ENCODE results near the gene LGALS9C.
"Not testable (repeated sequence)": the region's sequence is repeated elsewhere in the genome, so short reads cannot be mapped to it uniquely, and the experiment has no call there.

The LGALS9C gene

DNA sequence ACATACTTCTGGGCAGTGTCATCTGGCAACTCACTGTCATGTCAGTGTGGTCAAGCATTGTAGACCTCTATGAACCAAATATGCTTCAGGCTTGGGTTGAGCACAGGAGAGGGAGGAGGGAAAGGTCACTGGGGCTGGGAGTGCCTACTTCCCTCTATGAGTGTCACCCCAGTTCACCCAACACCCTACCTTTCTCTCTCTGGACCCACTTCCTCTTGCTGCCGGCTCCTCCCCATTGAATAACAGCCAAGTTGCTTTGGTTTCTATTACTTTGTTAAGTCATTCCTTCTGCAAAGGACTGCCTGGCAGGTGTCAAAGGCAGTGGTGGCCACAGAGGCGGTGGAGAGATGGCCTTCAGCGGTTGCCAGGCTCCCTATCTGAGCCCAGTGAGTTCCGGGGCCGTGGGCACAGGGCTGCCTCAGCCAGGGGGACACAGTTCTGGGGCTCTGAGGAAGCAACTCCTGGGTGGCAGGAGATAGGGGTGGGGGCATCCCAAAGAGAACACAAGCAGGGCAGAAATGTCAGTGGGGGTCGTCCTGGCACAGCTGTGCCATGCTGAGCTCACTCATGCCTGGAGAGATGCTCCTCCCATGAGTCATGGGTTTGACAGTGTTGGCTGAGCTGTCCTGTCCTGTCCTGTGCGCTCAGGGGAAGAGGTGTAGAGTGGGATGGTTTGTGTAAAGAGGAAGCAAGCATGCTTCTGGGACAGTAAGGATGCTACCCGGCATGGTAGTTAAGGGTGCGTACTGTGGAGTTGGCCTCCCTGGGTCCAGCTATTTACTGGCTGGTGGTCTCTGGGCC lies at the start of gene LGALS9C:
LGALS9C (plus strand) TSS at position 282 of the 801 bp plus-strand sequence; CDS start at position 348, 66 bp downstream.
- DNase-seq (ENCODE audit: low spot score): not testable (repeated sequence)

- DNase-seq (ENCODE audit: low spot score): not testable (repeated sequence)
Measured at GRCh38 chr17:18432206-18432605, 44.4 kb upstream of the LGALS9C start.

GRCh38 chr17:18439465-18439870 lies 37.1 kb upstream of the LGALS9C start:
- DNase-seq (ENCODE audit: low spot score): not testable (repeated sequence)

DNA sequence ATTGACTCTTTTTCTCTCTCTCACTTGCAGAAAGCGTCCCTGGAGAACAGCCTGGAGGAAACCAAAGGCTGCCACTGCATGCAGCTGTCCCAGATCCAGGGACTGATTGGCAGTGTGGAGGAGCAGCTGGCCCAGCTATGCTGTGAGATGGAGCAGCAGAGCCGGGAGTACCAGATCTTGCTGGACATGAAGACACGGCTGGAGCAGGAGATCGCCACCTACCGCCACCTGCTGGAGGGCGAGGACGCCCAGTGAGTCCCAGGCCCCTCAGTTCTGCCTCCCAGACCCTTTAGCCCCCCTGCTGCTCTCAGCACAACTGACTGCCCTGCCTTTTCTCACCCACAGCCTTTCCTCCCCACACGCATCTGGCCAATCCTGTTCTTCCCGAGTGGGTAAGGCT lies 34.5 kb upstream of the LGALS9C start:
- not testable (repeated sequence) for DNase-seq (ENCODE audit: low spot score)

DNA sequence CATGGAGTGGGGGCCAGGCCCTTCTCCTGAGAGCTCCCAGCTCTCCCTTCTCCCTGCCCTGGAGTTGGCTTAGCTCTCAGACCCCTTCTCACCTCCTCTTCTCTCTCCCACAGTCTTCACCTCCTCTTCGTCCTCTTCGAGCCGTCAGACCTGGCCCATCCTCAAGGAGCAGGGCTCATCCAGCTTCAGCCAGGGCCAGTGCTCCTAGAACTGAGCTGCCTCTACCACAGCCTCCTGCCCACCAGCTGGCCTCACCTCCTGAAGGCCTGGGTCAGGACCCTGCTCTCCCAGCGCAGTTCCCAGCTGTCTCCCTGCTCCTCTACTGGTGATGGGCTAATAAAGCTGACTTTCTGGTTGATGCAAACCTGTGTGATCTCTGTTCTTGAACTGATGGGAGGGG lies 34.1 kb upstream of the LGALS9C start:
- DNase-seq (ENCODE audit: low spot score): not testable (repeated sequence)

DNA sequence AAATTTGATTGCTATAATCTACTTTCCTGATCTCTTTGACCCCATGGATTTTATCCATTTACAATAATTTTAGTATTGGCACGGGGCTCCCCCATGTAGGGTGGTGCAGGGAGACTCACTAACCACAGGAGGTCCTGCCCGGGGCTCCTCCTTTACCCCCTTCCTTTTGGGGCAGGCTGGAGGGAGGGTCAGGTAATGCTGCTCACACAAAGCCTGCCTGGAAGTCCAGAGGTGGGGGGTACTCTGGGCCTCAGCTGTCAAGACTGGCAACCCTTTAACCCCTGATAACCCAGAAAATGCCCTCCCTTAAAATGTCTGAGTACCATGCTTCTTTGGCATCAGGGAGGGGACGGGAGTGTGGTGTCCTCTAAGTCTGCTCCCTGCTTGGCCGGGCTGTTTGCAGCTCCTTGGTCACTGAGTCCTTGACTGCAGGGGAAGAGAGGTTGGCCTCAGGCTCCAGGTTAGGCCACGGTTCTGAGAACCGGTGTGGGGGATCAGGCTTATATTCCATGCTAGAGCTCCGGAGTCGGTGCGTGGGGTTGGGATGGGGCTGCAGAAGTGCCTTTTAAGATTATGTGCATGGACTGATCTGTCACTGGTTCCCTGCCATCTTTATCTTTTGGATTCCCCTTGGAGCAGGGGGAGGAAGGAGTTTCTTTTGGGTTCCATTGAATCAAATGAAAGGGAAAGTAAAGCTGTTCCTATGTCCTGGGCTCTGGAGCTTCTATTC lies 28.9 kb upstream of the LGALS9C start:
- DNase-seq (ENCODE audit: low spot score): not testable (repeated sequence)

DNA sequence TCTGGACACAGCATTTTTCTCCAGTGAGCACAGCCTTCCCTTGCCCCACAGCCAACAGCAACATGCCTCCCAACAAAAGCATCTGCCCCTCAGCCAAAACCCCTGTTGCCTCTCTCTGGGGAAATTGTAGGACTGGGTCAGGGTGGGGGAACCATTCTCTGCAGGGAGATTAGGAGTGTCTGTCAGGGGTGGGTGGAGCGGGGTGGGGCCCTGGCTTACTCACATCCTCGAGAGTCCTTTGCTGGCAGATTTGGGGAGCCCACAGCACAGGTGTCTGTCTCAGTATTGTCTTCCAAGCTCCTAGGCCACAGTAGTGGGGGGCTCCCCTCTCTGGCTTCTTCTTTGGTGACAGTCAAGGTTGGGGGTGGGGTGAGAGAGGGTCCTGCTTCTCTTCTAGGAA lies 28.3 kb upstream of the LGALS9C start:
- not testable (repeated sequence) for DNase-seq (ENCODE audit: low spot score)

- not testable (repeated sequence) for DNase-seq (ENCODE audit: low spot score)
Measured at GRCh38 chr17:18449833-18450232, 26.8 kb upstream of the LGALS9C start.

- DNase-seq (ENCODE audit: low spot score): not testable (repeated sequence)
Measured at GRCh38 chr17:18450998-18451397, 25.6 kb upstream of the LGALS9C start.

DNA sequence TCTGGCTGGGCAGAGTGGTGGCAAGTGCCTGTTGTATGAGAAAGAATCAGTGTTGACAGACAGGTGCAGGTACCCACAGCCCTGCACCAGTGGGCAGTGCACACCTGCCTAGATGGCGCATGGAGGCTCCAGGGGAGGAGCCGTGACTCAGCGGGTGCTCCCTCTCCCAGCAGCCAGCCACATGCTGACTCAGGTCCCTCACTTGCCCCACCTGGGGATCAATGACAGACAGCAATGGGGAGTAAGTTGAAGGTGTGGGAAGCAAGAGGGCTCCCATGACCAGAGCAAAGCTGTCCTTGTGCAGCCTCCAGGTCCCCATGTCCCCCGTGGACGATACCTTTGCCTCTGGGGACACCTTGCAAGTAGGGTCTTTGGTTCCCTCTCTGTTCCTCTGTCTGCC lies 24.6 kb upstream of the LGALS9C start:
- DNase-seq (ENCODE audit: low spot score): not testable (repeated sequence)

DNA sequence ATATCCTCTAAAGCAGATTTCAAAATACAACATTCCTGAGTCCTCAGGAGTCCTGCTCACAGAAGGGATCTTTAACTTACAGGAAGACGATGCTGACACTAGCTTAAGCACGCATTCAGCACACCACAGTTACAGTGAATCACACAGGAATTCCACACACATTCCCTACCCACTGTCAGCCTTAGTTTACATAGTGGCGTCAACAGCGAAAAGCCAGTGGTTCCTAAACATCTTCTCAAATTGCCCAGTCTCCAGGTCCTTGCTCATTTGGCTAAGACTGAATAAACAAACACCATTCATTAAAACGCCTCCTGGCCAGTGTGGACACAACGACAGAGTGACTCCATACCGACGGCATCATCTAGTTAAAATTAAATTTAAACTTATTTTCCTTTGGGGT lies 17.6 kb upstream of the LGALS9C start:
- not testable (repeated sequence) for DNase-seq (ENCODE audit: low spot score)

- not testable (repeated sequence) for DNase-seq (ENCODE audit: low spot score)
Measured at GRCh38 chr17:18463831-18464502, 12.6 kb upstream of the LGALS9C start.

GRCh38 chr17:18466250-18466983 lies 10.2 kb upstream of the LGALS9C start:
- not testable (repeated sequence) for DNase-seq (ENCODE audit: low spot score)

DNA sequence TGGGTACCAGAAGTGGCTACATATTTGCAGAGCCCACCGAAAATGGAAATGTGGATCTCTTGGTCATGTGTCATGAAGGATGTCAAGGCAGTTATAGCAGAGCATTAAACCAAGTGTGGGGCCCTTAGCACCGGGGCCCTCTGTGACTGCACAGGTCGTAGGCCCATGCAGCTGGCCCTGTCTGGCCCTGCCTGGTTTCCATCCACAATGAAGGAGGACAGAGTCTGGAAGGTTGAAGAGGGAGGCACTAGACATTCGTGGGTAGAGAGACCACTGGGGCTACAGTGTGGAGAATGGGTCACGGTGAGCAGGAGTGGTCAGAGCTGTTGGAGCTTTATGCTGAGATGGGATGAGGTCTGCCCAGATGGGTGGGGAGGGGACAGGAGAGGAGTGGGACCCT lies 9.6 kb upstream of the LGALS9C start:
- DNase-seq (ENCODE audit: low spot score): not testable (repeated sequence)

GRCh38 chr17:18468472-18469171 lies 8.0 kb upstream of the LGALS9C start:
- DNase-seq (ENCODE audit: low spot score): not testable (repeated sequence)

DNA sequence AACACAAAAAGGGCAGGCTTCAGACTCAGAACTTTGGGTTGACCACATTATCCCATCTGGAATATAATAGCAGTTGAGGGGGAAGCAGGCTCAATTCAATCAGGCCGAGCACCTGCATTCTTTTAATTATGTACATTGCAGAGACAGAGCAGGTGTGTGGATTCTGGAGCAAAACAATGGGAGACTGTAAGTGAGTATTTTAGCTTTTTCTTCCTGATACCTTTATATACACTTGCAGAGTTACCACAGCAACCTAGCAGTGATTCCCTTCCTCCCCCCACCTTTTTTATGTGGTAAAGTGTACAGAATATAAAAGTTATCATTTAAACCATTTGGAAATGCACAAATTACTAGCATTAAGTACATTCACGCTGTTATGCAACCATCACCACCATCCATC lies 6.8 kb upstream of the LGALS9C start:
- not testable (repeated sequence) for DNase-seq (ENCODE audit: low spot score)

- DNase-seq (ENCODE audit: low spot score): not testable (repeated sequence)
Measured at GRCh38 chr17:18470345-18470930, 6.2 kb upstream of the LGALS9C start.

DNA sequence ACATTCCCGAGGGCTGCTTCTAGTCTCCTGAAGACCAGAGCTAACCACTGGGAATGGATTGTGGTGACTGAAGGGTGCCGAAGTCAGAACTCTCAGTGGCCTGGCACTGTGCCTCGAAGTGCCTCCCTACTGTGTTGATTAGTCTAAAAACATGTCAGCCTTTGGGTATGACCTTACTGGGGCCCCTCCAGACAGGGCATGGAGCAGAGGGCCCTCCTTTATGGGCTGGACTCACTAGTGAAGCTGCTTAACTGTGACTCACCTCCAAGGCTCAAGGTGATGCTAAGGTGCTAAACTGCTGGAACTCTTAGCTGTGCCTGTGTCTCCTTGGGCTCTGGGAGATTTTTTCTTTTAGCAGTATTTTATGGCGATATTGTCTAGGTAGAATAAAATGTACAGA lies 2.6 kb upstream of the LGALS9C start:
- not testable (repeated sequence) for DNase-seq (ENCODE audit: low spot score)

DNA sequence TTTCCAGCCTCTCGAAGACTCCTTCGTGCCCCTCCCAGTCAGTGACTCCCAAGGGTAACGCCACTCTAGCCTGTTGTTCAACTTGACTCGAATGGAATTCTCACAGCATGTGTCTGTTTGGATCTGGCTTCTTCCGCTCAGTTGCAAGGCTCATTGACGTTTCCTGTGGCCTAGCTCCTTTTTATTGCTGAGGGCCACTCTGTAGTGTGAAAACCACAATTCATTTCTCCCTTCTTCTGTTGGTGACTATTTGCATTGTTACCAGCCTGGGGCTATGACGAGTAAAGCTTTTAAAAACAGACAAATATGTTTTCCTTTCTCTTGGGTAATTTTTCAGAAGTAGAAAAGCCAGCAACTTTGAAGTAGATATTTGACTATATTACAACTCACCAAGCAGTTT lies 1.8 kb upstream of the LGALS9C start:
- not testable (repeated sequence) for DNase-seq (ENCODE audit: low spot score)

- not testable (repeated sequence) for DNase-seq (ENCODE audit: low spot score)
Measured at GRCh38 chr17:18477367-18477766, 778 bp downstream of the LGALS9C start.

- DNase-seq (ENCODE audit: low spot score): not testable (repeated sequence)
Measured at GRCh38 chr17:18478362-18478761, 1.8 kb downstream of the LGALS9C start.

Measured in COLO829 (cell line).